Nephron progenitor cell (in vitro differentiated cells): Measurements from ENCODE around the gene AP2M1.
A peak's percentile ranks its signal among the peaks of the same experiment; 100 is the strongest.

Experiments
- DNase-seq: peaks from one replicate; pipeline ENCODE4 v3.0.0; 2021
- H3K27ac Mint-ChIP-seq: 2 replicates; pipeline ENCODE4 v1.8.0; 2021; ENCODE audit warnings: mild to moderate bottlenecking, moderate library complexity, mixed read lengths
- H3K27me3 Mint-ChIP-seq: 2 replicates; pipeline ENCODE4 v1.8.0; 2021; ENCODE audit warnings: mild to moderate bottlenecking, low read depth, mixed read lengths; ENCODE audit not compliant: poor library complexity
- H3K36me3 Mint-ChIP-seq: 2 replicates; pipeline ENCODE4 v1.8.0; 2021; ENCODE audit warnings: low read depth, mixed read lengths
- H3K4me1 Mint-ChIP-seq: 2 replicates; pipeline ENCODE4 v1.8.0; 2021; ENCODE audit warnings: mixed read lengths
- H3K4me3 Mint-ChIP-seq: 2 replicates; pipeline ENCODE4 v1.8.0; 2021; ENCODE audit warnings: mild to moderate bottlenecking, moderate library complexity, mixed read lengths
- H3K9me3 Mint-ChIP-seq: 2 replicates; pipeline ENCODE4 v1.8.0; 2021; ENCODE audit warnings: mild to moderate bottlenecking, moderate library complexity, mixed read lengths
- CTCF ChIP-seq: fragments of 200-600 bp; sonication (generic); IDR thresholded peaks from 2 replicates; pipeline ENCODE4 v1.5.0; 2021; ENCODE audit warnings: antibody characterized with exemption

AP2M1 gene

DNA sequence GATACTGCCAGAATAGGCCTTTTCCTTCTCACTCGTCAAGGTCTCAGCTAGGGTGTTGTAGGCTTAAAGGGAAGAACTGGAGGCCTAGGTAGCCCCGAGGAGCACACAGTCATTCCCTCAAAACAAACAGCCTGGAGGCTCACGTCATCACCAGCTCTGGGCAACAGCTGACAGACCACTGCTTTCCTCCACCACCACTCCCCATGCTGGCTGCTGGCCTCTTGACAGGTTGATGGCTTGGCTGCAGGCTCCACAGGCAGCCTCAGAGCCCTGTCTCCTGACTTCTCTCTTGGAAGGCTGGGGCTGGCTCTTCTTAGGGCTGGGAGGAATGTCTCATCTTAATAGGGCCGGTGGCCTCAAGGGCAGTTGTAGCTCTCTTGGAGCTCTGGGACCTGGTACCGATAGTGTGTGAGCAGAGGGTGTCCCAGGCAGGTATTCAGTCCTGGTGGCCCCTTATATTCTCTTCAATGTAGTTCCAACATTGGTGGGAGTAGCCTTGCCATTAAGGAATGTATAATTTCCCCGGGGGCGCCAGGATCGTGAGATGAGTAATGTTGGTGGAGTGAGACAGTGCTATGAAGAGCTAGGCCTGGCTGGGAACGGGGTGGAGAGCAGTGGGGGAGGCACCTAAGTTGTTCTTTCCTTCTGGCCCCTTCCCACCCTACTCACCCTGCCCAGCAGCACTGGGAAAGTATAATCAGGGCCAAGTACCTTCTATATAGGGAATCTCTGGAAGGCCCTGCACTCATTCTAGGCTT lies 6.1 kb upstream of the AP2M1 start:
- peaks cover 10% of the 10 kb centered on the region for H3K4me1 Mint-ChIP-seq
- peaks cover 2% of the 10 kb centered on the region for H3K27me3 Mint-ChIP-seq
- no peak overlapping the region for H3K4me3 Mint-ChIP-seq
- DNase-seq = no peak
- no peaks in the 10 kb centered on the region for H3K9me3 Mint-ChIP-seq
- TF ChIP-seq CTCF = no peak
- H3K36me3 Mint-ChIP-seq = peaks cover 63% of the 10 kb centered on the region
- no peak overlapping the region for H3K27ac Mint-ChIP-seq

DNA sequence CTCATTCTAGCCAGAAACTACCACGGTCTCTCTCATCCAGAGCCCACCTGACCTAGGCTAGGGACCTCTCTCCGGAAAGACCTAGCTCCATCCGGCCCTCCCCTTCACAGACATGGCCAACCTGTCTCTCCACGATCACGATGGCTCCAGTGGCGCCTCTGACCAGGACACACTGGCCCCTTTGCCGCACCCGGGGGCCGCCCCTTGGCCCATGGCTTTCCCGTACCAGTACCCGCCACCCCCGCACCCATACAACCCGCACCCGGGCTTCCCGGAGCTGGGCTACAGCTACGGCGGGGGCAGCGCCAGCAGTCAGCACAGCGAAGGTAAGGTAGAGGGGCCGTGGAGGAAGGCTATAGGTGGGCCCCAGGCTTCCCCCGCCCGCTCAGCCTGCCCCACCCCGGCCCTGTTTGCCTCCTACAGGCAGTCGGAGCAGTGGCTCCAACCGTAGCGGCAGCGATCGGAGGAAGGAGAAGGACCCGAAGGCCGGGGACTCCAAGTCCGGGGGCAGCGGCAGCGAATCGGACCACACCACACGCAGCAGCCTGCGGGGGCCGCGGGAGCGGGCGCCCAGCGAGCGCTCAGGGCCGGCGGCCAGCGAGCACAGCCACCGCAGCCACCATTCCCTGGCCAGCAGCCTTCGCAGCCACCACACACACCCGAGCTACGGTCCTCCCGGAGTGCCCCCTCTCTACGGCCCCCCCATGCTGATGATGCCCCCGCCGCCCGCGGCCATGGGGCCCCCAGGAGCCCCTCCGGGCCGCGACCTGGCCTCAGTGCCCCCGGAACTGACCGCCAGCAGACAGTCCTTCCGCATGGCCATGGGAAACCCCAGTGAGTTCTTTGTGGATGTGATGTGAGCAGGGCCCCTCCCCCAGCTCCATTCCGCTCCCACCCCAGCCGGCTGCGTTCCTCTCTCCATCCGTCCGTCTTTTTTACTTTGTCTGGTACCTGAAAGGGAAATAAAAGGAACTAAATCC lies 4.5 kb upstream of the AP2M1 start:
- H3K4me1 Mint-ChIP-seq = peaks cover 15% of the 10 kb centered on the region
- H3K9me3 Mint-ChIP-seq = no peaks in the 10 kb centered on the region
- H3K27me3 Mint-ChIP-seq = no peaks in the 10 kb centered on the region
- H3K27ac Mint-ChIP-seq = no peak overlapping the region
- TF ChIP-seq CTCF = no peak
- DNase-seq = no peak
- H3K36me3 Mint-ChIP-seq = peaks cover 52% of the 10 kb centered on the region
- no peak overlapping the region for H3K4me3 Mint-ChIP-seq

DNA sequence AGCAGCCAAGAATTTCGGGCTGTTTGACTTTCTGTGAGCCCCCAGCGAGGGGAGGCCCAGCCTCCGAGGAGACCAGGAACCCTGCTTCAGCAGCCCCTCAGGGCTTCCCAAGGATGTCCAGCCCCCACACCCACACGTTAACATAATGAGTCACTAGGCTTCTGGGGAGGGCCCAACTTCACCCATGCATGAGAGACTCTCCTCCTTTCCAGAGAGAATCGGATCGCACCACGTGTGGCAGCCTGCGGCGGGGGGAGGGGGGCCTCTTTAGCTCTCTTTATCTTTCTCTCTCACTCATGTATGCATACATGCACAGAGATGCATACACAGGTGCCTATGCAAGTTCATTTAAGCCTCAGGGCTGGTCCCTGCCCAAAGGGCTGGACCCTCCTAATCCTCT lies 3.1 kb upstream of the AP2M1 start:
- DNase-seq = no peak
- H3K36me3 Mint-ChIP-seq = peaks cover 38% of the 10 kb centered on the region
- H3K4me1 Mint-ChIP-seq = peaks cover 28% of the 10 kb centered on the region
- H3K27ac Mint-ChIP-seq = peak overlapping the region; percentile 92
- TF ChIP-seq CTCF = no peak
- no peaks in the 10 kb centered on the region for H3K9me3 Mint-ChIP-seq
- H3K27me3 Mint-ChIP-seq = peaks cover 4% of the 10 kb centered on the region
- no peak overlapping the region for H3K4me3 Mint-ChIP-seq

DNA sequence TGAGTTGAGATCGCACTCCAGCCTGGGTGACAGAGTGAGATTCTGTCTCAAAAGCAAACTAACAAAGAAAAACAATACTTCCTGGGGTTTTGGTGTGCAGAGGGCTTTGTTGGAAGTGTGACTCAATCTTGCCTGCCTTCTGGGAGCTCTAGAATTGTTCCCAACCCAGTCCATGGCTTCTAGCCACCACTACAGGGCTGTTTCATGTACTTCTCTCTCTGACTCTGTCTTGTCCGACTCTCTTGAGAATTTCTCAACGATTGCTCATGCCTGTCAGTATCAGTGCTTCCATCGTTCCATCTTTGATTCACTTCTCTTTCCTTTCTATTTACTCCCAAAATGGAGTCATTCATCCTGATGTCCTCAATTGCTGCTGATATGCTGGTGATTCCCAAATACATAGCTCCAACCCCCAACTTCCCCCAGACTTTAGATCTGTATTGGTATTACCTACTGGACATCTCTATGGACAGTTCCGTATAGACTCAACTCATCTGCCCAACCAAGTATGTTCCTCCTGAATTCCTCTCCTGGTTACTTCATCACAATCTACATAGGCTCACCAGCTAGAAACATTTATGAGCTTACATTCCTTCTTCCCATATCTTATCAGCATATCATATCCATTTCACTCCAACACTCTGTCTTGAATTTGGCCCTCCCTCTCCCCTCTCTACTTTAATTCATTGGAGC lies 1.8 kb upstream of the AP2M1 start:
- Mint-ChIP-seq H3K27me3 (peaks cover 4% of the 10 kb centered on the region), H3K27ac (no peak overlapping the region), H3K4me3 (no peak overlapping the region), H3K9me3 (no peaks in the 10 kb centered on the region), H3K4me1 (peaks cover 41% of the 10 kb centered on the region), H3K36me3 (peaks cover 31% of the 10 kb centered on the region)
- no peak for DNase-seq
- TF ChIP-seq CTCF = no peak

DNA sequence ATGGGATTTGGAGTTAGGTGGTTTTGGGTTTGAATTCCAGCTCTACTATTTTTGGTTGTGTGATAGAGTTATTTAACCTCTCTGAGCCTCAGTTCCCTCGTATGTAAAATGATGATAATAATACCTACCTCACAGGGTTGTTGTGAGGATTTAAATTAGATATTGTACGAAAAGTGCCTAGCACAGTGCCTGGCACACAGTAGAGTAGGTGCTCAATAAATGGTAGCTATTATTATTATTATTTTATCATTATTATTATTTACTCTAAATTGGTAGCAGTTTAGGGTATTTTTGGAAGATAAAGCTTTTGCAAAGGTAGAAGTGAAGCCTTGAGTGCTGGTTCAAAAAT lies 1.3 kb upstream of the AP2M1 start:
- H3K4me3 Mint-ChIP-seq = no peak overlapping the region
- DNase-seq = no peak
- H3K27me3 Mint-ChIP-seq = peaks cover 4% of the 10 kb centered on the region
- H3K36me3 Mint-ChIP-seq = peaks cover 35% of the 10 kb centered on the region
- no peaks in the 10 kb centered on the region for H3K9me3 Mint-ChIP-seq
- TF ChIP-seq CTCF = no peak
- peak overlapping the region; percentile 51 for H3K27ac Mint-ChIP-seq
- H3K4me1 Mint-ChIP-seq = peaks cover 46% of the 10 kb centered on the region
